GM23338 (cell line): ENCODE results near the gene CDON. TPM values are rescaled to one million over a fixed set of nuclear protein-coding genes. Genes with fewer than 3 reads are reported as not detected.

Experiments used
- ATAC-seq: fragments of 200-7000 bp; cut with Tn5 transposase; 3 replicates; pipeline ENCODE4 v1.9.1; 2020
- DNase-seq: peaks from one replicate; pipeline ENCODE4 v3.0.0-alpha.2; 2015; ENCODE audit warnings: low spot score
- H2AFZ ChIP-seq: fragments of 200-600 bp; sonication (generic); 2 replicates; pipeline ENCODE4 v1.8.0; 2016; ENCODE audit warnings: antibody characterized with exemption, mild to moderate bottlenecking, moderate library complexity
- H3F3A ChIP-seq: fragments of 200-600 bp; sonication (generic); replicated peaks from 2 replicates; pipeline ENCODE4 v1.8.0; 2017; ENCODE audit warnings: antibody characterized with exemption, mixed run types, low read depth
- H3K27ac ChIP-seq: fragments of 200-600 bp; sonication (generic); 2 replicates; pipeline ENCODE4 v1.6.1; 2016; ENCODE audit warnings: low read depth
- H3K27me3 ChIP-seq: fragments of 200-600 bp; sonication (generic); 2 replicates; pipeline ENCODE4 v1.8.0; 2016; ENCODE audit warnings: mild to moderate bottlenecking, mixed run types, moderate library complexity; ENCODE audit not compliant: insufficient read depth
- H3K36me3 ChIP-seq: fragments of 200-600 bp; sonication (generic); 2 replicates; pipeline ENCODE4 v1.8.0; 2016; ENCODE audit warnings: mild to moderate bottlenecking; ENCODE audit not compliant: insufficient read depth
- H3K4me1 ChIP-seq: fragments of 200-600 bp; sonication (generic); 2 replicates; pipeline ENCODE4 v1.8.0; 2016; ENCODE audit warnings: mild to moderate bottlenecking, moderate library complexity; ENCODE audit not compliant: insufficient read depth
- H3K4me2 ChIP-seq: fragments of 200-600 bp; sonication (generic); 2 replicates; pipeline ENCODE4 v1.7.1; 2017; ENCODE audit warnings: mixed run types
- H3K4me3 ChIP-seq: fragments of 200-600 bp; sonication (generic); 2 replicates; pipeline ENCODE4 v1.6.1; 2016; ENCODE audit warnings: mixed run types
- H3K79me2 ChIP-seq: fragments of 200-600 bp; sonication (generic); replicated peaks from 2 replicates; pipeline ENCODE4 v1.8.0; 2017; ENCODE audit warnings: mild to moderate bottlenecking; ENCODE audit not compliant: insufficient read depth
- H3K9me2 ChIP-seq: fragments of 200-600 bp; sonication (generic); 2 replicates; pipeline ENCODE4 v1.8.0; 2017; ENCODE audit not compliant: insufficient read depth
- H4K20me1 ChIP-seq: fragments of 200-600 bp; sonication (generic); replicated peaks from 2 replicates; pipeline ENCODE4 v1.8.0; 2017; ENCODE audit warnings: mild to moderate bottlenecking; ENCODE audit not compliant: insufficient read depth
- H3K27ac Mint-ChIP-seq: 2 replicates; pipeline ENCODE4 v1.8.0; 2020; ENCODE audit warnings: inconsistent platforms, mild to moderate bottlenecking, moderate library complexity, mixed read lengths
- H3K27me3 Mint-ChIP-seq: 3 replicates; pipeline ENCODE4 v1.8.0; 2022; ENCODE audit warnings: low read depth, mild to moderate bottlenecking, moderate library complexity, mixed read lengths, inconsistent platforms; ENCODE audit not compliant: insufficient read depth, poor library complexity
- H3K36me3 Mint-ChIP-seq: 3 replicates; pipeline ENCODE4 v1.8.0; 2021; ENCODE audit warnings: low read depth, mild to moderate bottlenecking, inconsistent platforms, moderate library complexity, mixed read lengths
- H3K4me1 Mint-ChIP-seq: 3 replicates; pipeline ENCODE4 v1.8.0; 2020; ENCODE audit warnings: mild to moderate bottlenecking, inconsistent platforms, mixed read lengths
- H3K4me3 Mint-ChIP-seq: 3 replicates; pipeline ENCODE4 v1.8.0; 2021; ENCODE audit warnings: moderate library complexity, mild to moderate bottlenecking, inconsistent platforms, mixed read lengths
- H3K9me3 Mint-ChIP-seq: 3 replicates; pipeline ENCODE4 v1.8.0; 2020; ENCODE audit warnings: moderate library complexity, mild to moderate bottlenecking, inconsistent platforms, mixed read lengths
- CTCF ChIP-seq, 2 experiments: fragments of 200-600 bp in 1 of 2; sonication (generic) in 1 of 2; conservative IDR thresholded peaks; 2 replicates each; pipeline versions ENCODE4 v1.5.1 to v1.6.1; 2016 to 2017; ENCODE audit warnings: antibody characterized with exemption in 2 of 2, low read depth in 2 of 2, mild to moderate bottlenecking in 2 of 2, moderate library complexity in 1 of 2
- EZH2phosphoT487 ChIP-seq: fragments of 200-600 bp; sonication (generic); IDR thresholded peaks from one replicate; pipeline ENCODE4 v1.8.1; 2018; ENCODE audit warnings: antibody characterized with exemption; ENCODE audit not compliant: unreplicated experiment
- JUNB ChIP-seq: IDR thresholded peaks from one replicate; pipeline ENCODE4 v1.6.1; 2016; ENCODE audit warnings: antibody characterized with exemption; ENCODE audit not compliant: unreplicated experiment
- NANOG ChIP-seq: IDR thresholded peaks from 2 replicates; pipeline ENCODE4 v1.6.1; 2016; ENCODE audit warnings: antibody characterized with exemption, borderline replicate concordance
- POLR2AphosphoS5 ChIP-seq: IDR thresholded peaks from 2 replicates; pipeline ENCODE4 v1.6.1; 2016; ENCODE audit warnings: antibody characterized with exemption, low read depth
- REST ChIP-seq: IDR thresholded peaks from one replicate; pipeline ENCODE4 v1.6.1; 2018; ENCODE audit warnings: antibody characterized with exemption; ENCODE audit not compliant: unreplicated experiment
- STAT1 ChIP-seq: IDR thresholded peaks from one replicate; pipeline ENCODE4 v1.6.1; 2016; ENCODE audit warnings: antibody characterized with exemption; ENCODE audit not compliant: unreplicated experiment
- ZNF331 ChIP-seq: fragments of 250-450 bp; sonication (Bioruptor Pico); IDR thresholded peaks from 2 replicates; pipeline ENCODE4 v1.5.0; 2020; ENCODE audit warnings: low read depth, mild to moderate bottlenecking, moderate library complexity
- polyA plus RNA-seq: library from polyadenylated mRNA; unstranded; fragments of >200 nt; fragmentation: Nextera tagmentation; extraction: Ambion mirVana; gene quantifications from 2 replicates; pipeline ENCODE4 v1.2.1, GENCODE V29; 2016
- total RNA-seq: library from RNA; depleted of rRNA; stranded (reverse); fragments of >200 nt; shearing (Covaris generic); gene quantifications from 2 replicates; pipeline ENCODE4 v1.2.3, GENCODE V29; 2014

CDON gene
- total and polyA plus RNA-seq, 2 experiments from 2014 or later: 4.1 to 35.5 TPM

- no peak for TF ChIP-seq EZH2phosphoT487
- no peak for TF ChIP-seq JUNB
- TF ChIP-seq CTCF (conservative IDR thresholded peaks at IDR 0.05; ENCODE audit: low read depth in 2 of 2): no peak
- TF ChIP-seq POLR2AphosphoS5: no peak
- TF ChIP-seq STAT1: no peak
- TF ChIP-seq NANOG: no peak
- TF ChIP-seq REST: no peak
Observed at GRCh38 chr11:126053415-126054286, 9.0 kb downstream of the CDON start (continued).

- H2AFZ ChIP-seq: no peak overlapping the region
- TF ChIP-seq ZNF331 (CRISPR knock-in tag): no peak
- Mint-ChIP-seq H3K4me3 (no peak overlapping the region), H3K27ac (no peak overlapping the region), H3K27me3 (no peaks in the 10 kb centered on the region), H3K4me1 (peaks cover 6% of the 10 kb centered on the region; the same call in 2 of the 3 replicates), H3K36me3 (no peaks in the 10 kb centered on the region), H3K9me3 (no peaks in the 10 kb centered on the region)
- H3K27ac ChIP-seq: no peak overlapping the region
- no peaks in the 10 kb centered on the region for H3K4me1 ChIP-seq
- DNase-seq: no peak
- no peaks in the 10 kb centered on the region for H3K9me2 ChIP-seq
- H3F3A ChIP-seq: no peaks in the 10 kb centered on the region
- H4K20me1 ChIP-seq: peaks cover 3% of the 10 kb centered on the region; the same call in 1 of the 2 replicates
- ATAC-seq: no peak
- H3K79me2 ChIP-seq: peaks cover 30% of the 10 kb centered on the region; the same call in 1 of the 2 replicates
- no peak overlapping the region for H3K4me2 ChIP-seq
- H3K27me3 ChIP-seq: no peaks in the 10 kb centered on the region
- H3K4me3 ChIP-seq: no peak overlapping the region
- H3K36me3 ChIP-seq: no peaks in the 10 kb centered on the region
Observed at GRCh38 chr11:126051117-126051516, 11.5 kb downstream of the CDON start.
